CD1c-positive myeloid dendritic cell (primary cell): ENCODE results near the gene TTC39C.
"Not testable (repeated sequence)": the region's sequence is repeated elsewhere in the genome, so short reads cannot be mapped to it uniquely, and the experiment has no call there.

Source experiments
- DNase-seq: peaks from one replicate; pipeline ENCODE4 v3.0.0-alpha.2; 2016; ENCODE audit errors: extremely low spot score

Gene TTC39C

GRCh38 chr18:24053211-24053610 is 38.7 kb downstream of the TTC39C start:
- DNase-seq, result no peak

GRCh38 chr18:24054130-24054529 is 39.6 kb downstream of the TTC39C start:
- no peak for DNase-seq

- DNase-seq, result no peak
Observed at GRCh38 chr18:24055009-24055804, 40.7 kb downstream of the TTC39C start.

- DNase-seq, result no peak
Observed at GRCh38 chr18:24055878-24056277, 41.3 kb downstream of the TTC39C start.

GRCh38 chr18:24056506-24056905 is 42.0 kb downstream of the TTC39C start:
- DNase-seq, result no peak

- DNase-seq, result no peak
Observed at GRCh38 chr18:24057804-24058203, 43.2 kb downstream of the TTC39C start.

- not testable (repeated sequence) for DNase-seq
Observed at GRCh38 chr18:24059385-24059784, 44.8 kb downstream of the TTC39C start.

GRCh38 chr18:24060644-24061043 is 46.1 kb downstream of the TTC39C start:
- no peak for DNase-seq

- no peak for DNase-seq
Observed at GRCh38 chr18:24063121-24063731, 48.7 kb downstream of the TTC39C start.

GRCh38 chr18:24064391-24065100 is 50.0 kb downstream of the TTC39C start:
- peak; percentile 37 for DNase-seq

GRCh38 chr18:24065906-24066305 is 51.4 kb downstream of the TTC39C start:
- peak; percentile 22 for DNase-seq

- DNase-seq, result no peak
Observed at GRCh38 chr18:24068945-24069693, 54.6 kb downstream of the TTC39C start.

GRCh38 chr18:24071029-24071428 is 56.5 kb downstream of the TTC39C start:
- DNase-seq, result no peak

- DNase-seq, result no peak
Observed at GRCh38 chr18:24071779-24072178, 57.2 kb downstream of the TTC39C start.

- DNase-seq, result no peak
Observed at GRCh38 chr18:24072743-24073142, 58.2 kb downstream of the TTC39C start.

GRCh38 chr18:24073791-24074190 is 59.2 kb downstream of the TTC39C start:
- no peak for DNase-seq

GRCh38 chr18:24074757-24075156 is 60.2 kb downstream of the TTC39C start:
- not testable (repeated sequence) for DNase-seq

- peak; percentile 36 for DNase-seq
Observed at GRCh38 chr18:24075767-24076597, 61.4 kb downstream of the TTC39C start.

- DNase-seq, result no peak
Observed at GRCh38 chr18:24076950-24077349, 62.4 kb downstream of the TTC39C start.

- DNase-seq, result no peak
Observed at GRCh38 chr18:24078391-24078790, 63.8 kb downstream of the TTC39C start.

GRCh38 chr18:24080861-24081260 is 66.3 kb downstream of the TTC39C start:
- DNase-seq, result no peak
